PC-3 (cell line): ENCODE results near the gene RPL36. TPM values are rescaled to one million over a fixed set of nuclear protein-coding genes. Genes with fewer than 3 reads are reported as not detected.

Source experiments
- ATAC-seq: fragments of 200-7000 bp; cut with Tn5 transposase; 2 replicates; pipeline ENCODE4 v1.9.1; 2020; ENCODE audit warnings: mild to moderate bottlenecking, moderate library complexity
- BruUV-seq: library from RNA; stranded (reverse); fragments of 400-500 nt; replicated peaks from 2 replicates; lab custom pipeline; 2021; lab: Mats Ljungman, UMichigan
- CTCF ChIA-PET: fragments of 300-600 bp; sonication (Branson Sonifier 250); formaldehyde crosslinking; loops from one replicate; lab custom pipeline; 2022; ENCODE audit warnings: antibody characterized with exemption; lab: Charles Lee
- POLR2A ChIA-PET: fragments of 300-600 bp; sonication (Branson Sonifier 250); formaldehyde crosslinking; loops from one replicate; lab custom pipeline; 2022; ENCODE audit warnings: antibody characterized with exemption; ENCODE audit not compliant: unreplicated experiment; lab: Charles Lee
- DNase-seq: peaks from one replicate; pipeline ENCODE4 v3.0.0-alpha.2; 2015
- H2AFZ ChIP-seq: fragments of 300-600 bp; sonication (generic); 2 replicates; pipeline ENCODE4 v1.6.0; 2016; ENCODE audit warnings: antibody characterized with exemption, low read length
- H3F3A ChIP-seq: fragments of 300-600 bp; sonication (generic); one replicate; pipeline ENCODE4 v1.6.0; 2017; ENCODE audit warnings: antibody characterized with exemption, low read length, control low read depth, mild to moderate bottlenecking; ENCODE audit not compliant: unreplicated experiment
- H3K27ac ChIP-seq: fragments of 300-600 bp; sonication (generic); 2 replicates; pipeline ENCODE4 v1.5.1; 2016; ENCODE audit warnings: mild to moderate bottlenecking, low read length
- H3K27me3 ChIP-seq: fragments of 300-600 bp; sonication (generic); 2 replicates; pipeline ENCODE4 v1.6.1; 2016; ENCODE audit warnings: low read length, mixed read lengths
- H3K36me3 ChIP-seq: fragments of 300-600 bp; sonication (generic); 2 replicates; pipeline ENCODE4 v1.6.1; 2016; ENCODE audit warnings: low read depth, mixed run types, low read length, mixed read lengths
- H3K4me1 ChIP-seq: fragments of 300-600 bp; sonication (generic); 2 replicates; pipeline ENCODE4 v1.5.1; 2016; ENCODE audit warnings: low read length; ENCODE audit not compliant: insufficient read depth
- H3K4me2 ChIP-seq: fragments of 300-600 bp; sonication (generic); 2 replicates; pipeline ENCODE4 v1.6.0; 2016; ENCODE audit warnings: low read length
- H3K4me3 ChIP-seq: fragments of 300-600 bp; sonication (generic); 2 replicates; pipeline ENCODE4 v1.5.1; 2016; ENCODE audit warnings: mild to moderate bottlenecking, low read length, mixed read lengths
- H3K79me2 ChIP-seq: fragments of 300-600 bp; sonication (generic); 2 replicates; pipeline ENCODE4 v1.6.1; 2017; ENCODE audit warnings: low read length, mixed read lengths
- H3K9ac ChIP-seq: fragments of 300-600 bp; sonication (generic); 2 replicates; pipeline ENCODE4 v1.6.0; 2016; ENCODE audit warnings: mild to moderate bottlenecking, low read length
- H3K9me2 ChIP-seq: fragments of 300-600 bp; sonication (generic); replicated peaks from 2 replicates; pipeline ENCODE4 v1.6.1; 2016; ENCODE audit warnings: mixed run types, low read length, mixed read lengths
- H3K9me3 ChIP-seq: fragments of 300-600 bp; sonication (generic); 2 replicates; pipeline ENCODE4 v1.6.1; 2016; ENCODE audit warnings: low read length, mixed read lengths
- H4K20me1 ChIP-seq: fragments of 300-600 bp; sonication (generic); 2 replicates; pipeline ENCODE4 v1.6.1; 2016; ENCODE audit warnings: low read length, mixed read lengths
- CTCF ChIP-seq: fragments of 300-600 bp; sonication (generic); conservative IDR thresholded peaks from 2 replicates; pipeline ENCODE4 v1.5.1; 2017; ENCODE audit warnings: antibody characterized with exemption, low read depth, mild to moderate bottlenecking, low read length
- EZH2 ChIP-seq: fragments of 300-600 bp; sonication (generic); IDR thresholded peaks from one replicate; pipeline ENCODE4 v1.6.1; 2017; ENCODE audit warnings: antibody characterized with exemption, mild to moderate bottlenecking, low read length; ENCODE audit not compliant: unreplicated experiment
- EZH2phosphoT487 ChIP-seq: fragments of 300-600 bp; sonication (generic); IDR thresholded peaks from 2 replicates; pipeline ENCODE4 v1.6.1; 2018; ENCODE audit warnings: mild to moderate bottlenecking, antibody characterized with exemption, low read length, borderline replicate concordance
- intact Hi-C: fragments of 100-400 bp; cut with micrococcal nuclease; formaldehyde crosslinking; loops from 2 replicates; pipeline ENCODE4 v1.9.0; 2023
- total RNA-seq: library from RNA; depleted of rRNA; stranded (reverse); fragments of >200 nt; gene quantifications from 2 replicates; pipeline ENCODE4 v1.2.3, GENCODE V29; 2014

Gene RPL36
- total RNA-seq, 1 experiment from 2014 or later, result 2,470 TPM

DNA sequence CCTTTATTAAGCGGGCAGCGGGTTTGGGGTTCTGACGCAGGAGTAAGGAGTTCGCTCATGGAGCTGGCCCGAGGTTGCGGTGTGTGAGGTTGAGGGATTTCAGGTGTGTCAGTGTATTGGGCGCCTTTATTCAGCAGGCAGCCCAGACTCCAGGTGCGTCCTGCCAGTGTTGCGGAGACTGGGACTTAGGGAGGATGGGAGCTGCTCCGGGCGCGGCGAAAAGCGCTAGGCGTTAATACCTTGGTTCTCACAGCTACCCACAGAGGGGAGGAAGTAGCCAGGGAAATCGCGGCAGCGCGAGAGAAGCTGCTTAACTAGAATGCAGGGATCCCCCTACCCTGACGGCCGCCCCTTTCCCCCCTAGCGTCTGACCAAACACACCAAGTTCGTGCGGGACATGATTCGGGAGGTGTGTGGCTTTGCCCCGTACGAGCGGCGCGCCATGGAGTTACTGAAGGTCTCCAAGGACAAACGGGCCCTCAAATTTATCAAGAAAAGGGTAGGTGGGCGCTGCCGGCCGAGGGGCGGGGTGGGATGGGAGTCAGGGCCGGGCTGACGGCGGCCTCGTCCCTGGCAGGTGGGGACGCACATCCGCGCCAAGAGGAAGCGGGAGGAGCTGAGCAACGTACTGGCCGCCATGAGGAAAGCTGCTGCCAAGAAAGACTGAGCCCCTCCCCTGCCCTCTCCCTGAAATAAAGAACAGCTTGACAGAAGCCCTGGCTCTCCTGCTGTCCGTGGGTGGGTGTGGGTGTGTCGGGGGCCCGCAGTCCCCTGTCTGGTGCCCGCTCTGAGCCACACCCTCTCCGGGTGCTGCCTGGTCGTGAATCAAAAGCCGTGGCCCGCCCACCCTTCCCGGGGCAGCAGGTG is 1.1 kb downstream of the RPL36 start:
- intact Hi-C loops, result loop anchor here (1.0 kb wide), 1 partner anchor 29 kb away; the partner anchor contains the start of genes CATSPERD and LONP1
- ChIA-PET POLR2A (no interaction called here), CTCF (interaction anchor here (0.6 kb wide), 1 partner anchor 81 kb away, joined by 3 read pairs; no protein-coding TSS in a partner anchor)
- Histone ChIP-seq H3F3A (peaks cover 14% of the 10 kb centered on the region), H3K4me1 (peaks cover 7% of the 10 kb centered on the region), H2AFZ (no peak overlapping the region), H3K4me2 (peak overlapping the region; percentile 95), H3K9me3 (no peaks in the 10 kb centered on the region), H4K20me1 (peaks cover 49% of the 10 kb centered on the region), H3K4me3 (peak overlapping the region; percentile 97), H3K9ac (peak overlapping the region; percentile 99), H3K79me2 (peaks cover 53% of the 10 kb centered on the region), H3K36me3 (peaks cover 50% of the 10 kb centered on the region), H3K27ac (peak overlapping the region; percentile 63), H3K27me3 (no peaks in the 10 kb centered on the region), H3K9me2 (no peaks in the 10 kb centered on the region)
- DNase-seq (peak; percentile 48), ATAC-seq (peak; percentile 5)
- BruUV-seq, result TSS peak; percentile 9
- no peak for TF ChIP-seq EZH2
- TF ChIP-seq EZH2phosphoT487, result no peak
- no peak for TF ChIP-seq CTCF

DNA sequence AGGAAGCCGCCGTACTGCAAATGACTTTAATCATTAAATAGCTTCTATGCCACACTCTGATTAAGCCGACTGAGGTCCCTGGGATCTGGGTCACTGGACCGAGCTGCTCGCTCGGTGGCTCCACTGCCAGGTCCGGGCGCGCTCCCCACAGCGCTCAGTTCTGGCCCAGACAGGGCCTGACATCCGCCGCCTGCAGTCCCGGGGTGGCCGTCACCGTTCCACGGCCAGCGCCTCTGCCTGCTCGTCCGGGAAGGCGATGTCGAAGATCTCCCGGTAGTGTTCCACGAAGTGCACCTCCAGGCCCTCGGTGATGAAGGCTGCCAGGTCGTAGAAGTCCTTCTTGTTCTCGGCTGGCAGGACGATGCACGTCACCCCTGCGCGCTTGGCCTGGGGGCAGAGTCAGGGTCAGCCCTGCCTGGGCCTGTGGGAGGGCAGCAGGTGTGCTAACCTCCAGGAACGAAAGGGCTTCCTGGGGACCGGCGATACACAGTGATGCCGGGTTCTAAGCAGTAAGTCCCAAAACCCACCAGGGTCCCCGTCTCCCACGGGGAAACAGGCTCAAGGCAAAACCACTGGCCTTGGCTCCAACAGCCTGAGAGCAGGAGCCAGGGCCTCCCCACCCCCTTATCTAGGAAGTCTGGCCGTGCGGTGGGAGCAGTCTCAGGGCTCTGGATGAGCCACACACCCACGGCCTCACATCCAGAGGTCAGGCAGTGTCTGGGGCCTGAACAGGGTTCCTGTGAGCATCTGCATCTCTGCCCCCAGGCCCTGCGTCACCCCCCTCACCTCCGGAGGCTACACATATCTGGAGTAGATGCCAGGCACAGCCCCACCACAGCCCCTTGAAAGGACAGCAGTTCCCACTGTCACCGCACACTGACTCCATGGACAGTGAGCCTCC is 2.0 kb downstream of the RPL36 start:
- peaks cover 53% of the 10 kb centered on the region for H3K79me2 ChIP-seq
- no peak overlapping the region for H2AFZ ChIP-seq
- DNase-seq (no peak), ATAC-seq (no peak; the same call in 1 of the 2 replicates)
- peaks cover 54% of the 10 kb centered on the region for H3K36me3 ChIP-seq
- ChIA-PET POLR2A (no interaction called here), CTCF (interaction anchor here (0.6 kb wide), 1 partner anchor 82 kb away, joined by 3 read pairs; no protein-coding TSS in a partner anchor)
- no peak overlapping the region for H3K27ac ChIP-seq
- H4K20me1 ChIP-seq, result peaks cover 58% of the 10 kb centered on the region
- H3K4me3 ChIP-seq, result peak overlapping the region; percentile 97
- peak overlapping the region; percentile 99 for H3K9ac ChIP-seq
- H3K9me3 ChIP-seq, result no peaks in the 10 kb centered on the region
- intact Hi-C loops, result no loop called here
- H3K27me3 ChIP-seq, result no peaks in the 10 kb centered on the region
- peaks cover 7% of the 10 kb centered on the region for H3K4me1 ChIP-seq
- TF ChIP-seq EZH2 (no peak), EZH2phosphoT487 (no peak), CTCF (no peak)
- peaks cover 14% of the 10 kb centered on the region for H3F3A ChIP-seq
- H3K4me2 ChIP-seq, result peak overlapping the region; percentile 95
- H3K9me2 ChIP-seq, result no peaks in the 10 kb centered on the region
- no TSS peak for BruUV-seq
